ENCODE data around the gene PANK3. TPM values are rescaled to one million over a fixed set of nuclear protein-coding genes. Genes with fewer than 3 reads are reported as not detected.

PANK3 gene
- total RNA-seq, 2 experiments from 2014 or later, result 42.4 to 47.3 TPM

- no peak overlapping the region for H3K27ac Mint-ChIP-seq
- DNase-seq, result no peak
- POLR2A ChIA-PET, result no interaction called here
Measured at GRCh38 chr5:168529374-168530234, 49.6 kb downstream of the PANK3 start.

GRCh38 chr5:168528521-168529373, 50.4 kb downstream of the PANK3 start, which contains the start of gene FBLL1:
TSS of gene FBLL1 (plus strand) at chr5:168529305. CDS start at chr5:168529505, 200 bp downstream.
- ChIA-PET POLR2A (no interaction called here), CTCF (no interaction called here)
- H3K4me3 Mint-ChIP-seq, result peak within 1 kb of the TSS; percentile 47

More at GRCh38 chr5:168529374-168530234, 49.6 kb downstream of the PANK3 start:
- H3K9me3 Mint-ChIP-seq, result no peaks in the 10 kb centered on the region
- H3K27me3 Mint-ChIP-seq, result peaks cover 45% of the 10 kb centered on the region
- CTCF ChIA-PET, result interaction anchor here (0.5 kb wide), 1 partner anchor 12 kb away, joined by 4 read pairs; no protein-coding TSS in a partner anchor
- H3K4me1 Mint-ChIP-seq, result peaks cover 8% of the 10 kb centered on the region
- peaks cover 7% of the 10 kb centered on the region for H3K36me3 Mint-ChIP-seq (ENCODE audit: low read depth)
- H3K4me3 Mint-ChIP-seq, result peak overlapping the region; percentile 30

GRCh38 chr5:168527756-168528295, 51.3 kb downstream of the PANK3 start:
- ChIA-PET CTCF (no interaction called here), POLR2A (no interaction called here)
- no peak for DNase-seq
- H3K9me3 Mint-ChIP-seq, result no peaks in the 10 kb centered on the region
- peaks cover 43% of the 10 kb centered on the region for H3K27me3 Mint-ChIP-seq
- peaks cover 8% of the 10 kb centered on the region for H3K4me1 Mint-ChIP-seq
- H3K36me3 Mint-ChIP-seq (ENCODE audit: low read depth), result peaks cover 7% of the 10 kb centered on the region
- no peak overlapping the region for H3K4me3 Mint-ChIP-seq
- no peak overlapping the region for H3K27ac Mint-ChIP-seq

More at GRCh38 chr5:168528521-168529373, 50.4 kb downstream of the PANK3 start, which contains the start of gene FBLL1:
- DNase-seq, result peak; percentile 45
- Mint-ChIP-seq H3K27ac (peak within 1 kb of the TSS; percentile 28), H3K36me3 (ENCODE audit: low read depth) (peaks cover 7% of the 10 kb centered on the region), H3K9me3 (no peaks in the 10 kb centered on the region), H3K27me3 (peaks cover 45% of the 10 kb centered on the region), H3K4me1 (peaks cover 8% of the 10 kb centered on the region)

GRCh38 chr5:168525856-168526255, 53.3 kb downstream of the PANK3 start:
- no peak for DNase-seq
- H3K9me3 Mint-ChIP-seq, result no peaks in the 10 kb centered on the region
- POLR2A ChIA-PET, result no interaction called here
- H3K36me3 Mint-ChIP-seq (ENCODE audit: low read depth), result peaks cover 12% of the 10 kb centered on the region
- peaks cover 29% of the 10 kb centered on the region for H3K27me3 Mint-ChIP-seq
- CTCF ChIA-PET, result no interaction called here
- no peak overlapping the region for H3K27ac Mint-ChIP-seq
- peaks cover 8% of the 10 kb centered on the region for H3K4me1 Mint-ChIP-seq
- no peak overlapping the region for H3K4me3 Mint-ChIP-seq

GRCh38 chr5:168513861-168514428, 65.2 kb downstream of the PANK3 start:
- Mint-ChIP-seq H3K36me3 (ENCODE audit: low read depth) (peaks cover 86% of the 10 kb centered on the region), H3K4me3 (no peak overlapping the region), H3K27me3 (no peaks in the 10 kb centered on the region), H3K9me3 (peaks cover 11% of the 10 kb centered on the region), H3K4me1 (no peaks in the 10 kb centered on the region), H3K27ac (no peak overlapping the region)
- ChIA-PET POLR2A (no interaction called here), CTCF (no interaction called here)
- DNase-seq, result no peak

- POLR2A ChIA-PET, result no interaction called here
Measured at GRCh38 chr5:168502563-168503237, 76.5 kb downstream of the PANK3 start.

More at GRCh38 chr5:168502563-168503237, 76.5 kb downstream of the PANK3 start:
- DNase-seq, result no peak
- no peaks in the 10 kb centered on the region for H3K9me3 Mint-ChIP-seq
- CTCF ChIA-PET, result no interaction called here
- no peak overlapping the region for H3K4me3 Mint-ChIP-seq
- H3K4me1 Mint-ChIP-seq, result no peaks in the 10 kb centered on the region
- H3K27me3 Mint-ChIP-seq, result no peaks in the 10 kb centered on the region
- H3K36me3 Mint-ChIP-seq (ENCODE audit: low read depth), result peaks cover 42% of the 10 kb centered on the region
- no peak overlapping the region for H3K27ac Mint-ChIP-seq

Small RNA genes lying within 50 kb of the gene (microRNA-seq; reads per million reads assigned to microRNA genes)
- gene MIR103A1 (ENCODE audit: borderline microRNAs expressed, borderline replicate concordance), result not detected
- gene MIR103B1 (ENCODE audit: borderline microRNAs expressed, borderline replicate concordance), result not detected

Other genes with a start within 250 kb of the PANK3 start
- 10 to 100 TPM; 68.2 to 70.5 TPM for gene RARS1, start 92.9 kb downstream of the PANK3 start, total RNA-seq
- gene FBLL1, start 50.1 kb downstream of the PANK3 start, total RNA-seq, result not detected

Measured in activated CD4-positive, alpha-beta T cell treated with anti-CD3 and anti-CD28 coated beads, Interleukin-2, amount 10 ng/mL, durations not matched to agents 7 days and 5 days (primary cell).